ENCODE results near the gene SRI.

- TF ChIP-seq, protein P1, sequence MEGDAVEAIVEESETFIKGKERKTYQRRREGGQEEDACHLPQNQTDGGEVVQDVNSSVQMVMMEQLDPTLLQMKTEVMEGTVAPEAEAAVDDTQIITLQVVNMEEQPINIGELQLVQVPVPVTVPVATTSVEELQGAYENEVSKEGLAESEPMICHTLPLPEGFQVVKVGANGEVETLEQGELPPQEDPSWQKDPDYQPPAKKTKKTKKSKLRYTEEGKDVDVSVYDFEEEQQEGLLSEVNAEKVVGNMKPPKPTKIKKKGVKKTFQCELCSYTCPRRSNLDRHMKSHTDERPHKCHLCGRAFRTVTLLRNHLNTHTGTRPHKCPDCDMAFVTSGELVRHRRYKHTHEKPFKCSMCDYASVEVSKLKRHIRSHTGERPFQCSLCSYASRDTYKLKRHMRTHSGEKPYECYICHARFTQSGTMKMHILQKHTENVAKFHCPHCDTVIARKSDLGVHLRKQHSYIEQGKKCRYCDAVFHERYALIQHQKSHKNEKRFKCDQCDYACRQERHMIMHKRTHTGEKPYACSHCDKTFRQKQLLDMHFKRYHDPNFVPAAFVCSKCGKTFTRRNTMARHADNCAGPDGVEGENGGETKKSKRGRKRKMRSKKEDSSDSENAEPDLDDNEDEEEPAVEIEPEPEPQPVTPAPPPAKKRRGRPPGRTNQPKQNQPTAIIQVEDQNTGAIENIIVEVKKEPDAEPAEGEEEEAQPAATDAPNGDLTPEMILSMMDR (IDR thresholded peaks at IDR 0.05) = no peak
- TF ChIP-seq EZH2 (IDR thresholded peaks at IDR 0.05; ENCODE audit: borderline replicate concordance, insufficient read depth, low read depth, low read length, poor library complexity, severe bottlenecking) = no peak
These were observed 4.5 kb downstream of the SRI start for GRCh38 chr7:88215295-88215694.
